ENCODE results near the gene TRIO. TPM values are rescaled to one million over a fixed set of nuclear protein-coding genes. Genes with fewer than 3 reads are reported as not detected.

TRIO gene
- total and polyA plus RNA-seq, 2 of the 8 experiments (the other 6 are each of a cell fraction or from before 2014, with no cell fraction given): 35.1 to 69.1 TPM

- DNase-seq (ENCODE audit: low read depth in 1 of 2, low spot score in 2 of 2) (no peak), FAIRE-seq (no peak)
- Histone ChIP-seq H2AK5ac (ENCODE audit: low read depth, low read length) (no peak overlapping the region), H2BK12ac (ENCODE audit: low read depth, low read length) (no peak overlapping the region), H2BK15ac (ENCODE audit: low read length) (no peak overlapping the region), H4K5ac (ENCODE audit: insufficient read length, low read depth, low read length) (no peak overlapping the region), H2BK20ac (ENCODE audit: low read length) (no peak overlapping the region), H4K91ac (replicated peaks; ENCODE audit: insufficient read length, low read length) (no peak overlapping the region), H3K4ac (replicated peaks; ENCODE audit: insufficient read length, low read depth, low read length) (no peak overlapping the region), H3K18ac (ENCODE audit: extremely low read depth, low read length) (no peak overlapping the region), H3K56ac (replicated peaks; ENCODE audit: insufficient read length, low read depth, low read length) (no peak overlapping the region), H3K23ac (ENCODE audit: insufficient read length) (no peak overlapping the region), H2BK5ac (ENCODE audit: low read depth, low read length) (no peak overlapping the region), H3K23me2 (ENCODE audit: low read depth, low read length) (no peaks in the 10 kb centered on the region; the same call in 1 of the 2 replicates), H3K9ac (replicated peaks in 1 of 4; ENCODE audit: extremely low read depth in 1 of 4, low read depth in 3 of 4, low read length in 3 of 4) (no peak overlapping the region), H3K79me1 (ENCODE audit: low read depth, low read length) (no peaks in the 10 kb centered on the region), H4K20me1 (replicated peaks in 1 of 2; ENCODE audit: control insufficient read depth in 1 of 2, insufficient read depth in 2 of 2, low read length in 2 of 2) (peaks cover 2% of the 10 kb centered on the region in 2 experiments), H4K8ac (ENCODE audit: extremely low read depth, insufficient read depth, low read length) (no peak overlapping the region), H2AFZ (ENCODE audit: low read length) (no peak overlapping the region), H3K27ac (ENCODE audit: low read depth, low read length) (no peak overlapping the region), H2BK120ac (replicated peaks; ENCODE audit: low read depth, low read length) (no peak overlapping the region), H3K36me3 (ENCODE audit: control insufficient read depth in 2 of 4, insufficient read depth in 4 of 4, low read length in 3 of 4) (peaks cover 8 to 37% (median 26%) of the 10 kb centered on the region in 4 experiments), H3K4me2 (ENCODE audit: insufficient read depth in 1 of 2, low read depth in 2 of 2, low read length in 2 of 2) (no peak overlapping the region), H3K27me3 (replicated peaks in 1 of 4; ENCODE audit: control insufficient read depth in 3 of 4, extremely low read depth in 1 of 4, insufficient read depth in 3 of 4, low read length in 3 of 4) (no peaks in the 10 kb centered on the region), H3K9me3 (ENCODE audit: insufficient read depth in 2 of 2, low read depth in 1 of 2, low read length in 1 of 2) (no peaks in the 10 kb centered on the region), H3K79me2 (ENCODE audit: control insufficient read depth in 1 of 2, insufficient read depth in 2 of 2, low read length in 2 of 2) (no peaks in the 10 kb centered on the region), H3K4me3 (ENCODE audit: extremely low read depth in 1 of 4, insufficient read depth in 2 of 4, low read depth in 3 of 4, low read length in 4 of 4) (no peak overlapping the region), H3K14ac (ENCODE audit: insufficient read length) (no peak overlapping the region), H3K4me1 (replicated peaks in 1 of 4; ENCODE audit: control insufficient read depth in 3 of 4, insufficient read depth in 4 of 4, low read length in 3 of 4) (peaks cover 0 to 9% (median 3%) of the 10 kb centered on the region in 4 experiments; a peak in 4 of 7 replicates)
- ChIA-PET POLR2A (ENCODE audit: partially characterized antibody) (no interaction called here), CTCF (ENCODE audit: partially characterized antibody) (interaction anchor here (1.5 to 2.1 kb wide), 2 partner anchors 12 to 25 kb away, joined by 4 to 8 read pairs; no protein-coding TSS in a partner anchor)
- TF ChIP-seq TAF1 (IDR thresholded peaks at IDR 0.05; ENCODE audit: low read depth, low read length): no peak
- no peak for TF ChIP-seq CBX5 (IDR thresholded peaks at IDR 0.05; ENCODE audit: low read depth, low read length)
- no peak for TF ChIP-seq SP2 (IDR thresholded peaks at IDR 0.05; ENCODE audit: low read length)
- TF ChIP-seq RAD21 (IDR thresholded peaks at IDR 0.05 in 1 of 2, conservative IDR thresholded peaks at IDR 0.05 in 1 of 2; ENCODE audit: low read depth in 2 of 2, low read length in 2 of 2): no peak
- TF ChIP-seq RNF2 (IDR thresholded peaks at IDR 0.05; ENCODE audit: borderline replicate concordance, low read depth, low read length, missing control alignments, poor library complexity, severe bottlenecking): no peak
- WGBS, 2 experiments (ENCODE audit: extremely low coverage in 1 of 2, insufficient coverage in 1 of 2, insufficient read length in 1 of 2, insufficient replicate concordance in 2 of 2, low coverage in 1 of 2, low lambda C conversion rate in 2 of 2, missing lambda C conversion rate in 1 of 2): 91% methylated on average over 3 of the region's 3 CpGs; no CpG with 5 or more reads in 1 of the 2 experiments
These were observed 233.6 kb downstream of the TRIO start for GRCh38 chr5:14376789-14377188.
